ENCODE data around the gene DCLRE1B.
"Not testable (repeated sequence)": the region's sequence is repeated elsewhere in the genome, so short reads cannot be mapped to it uniquely, and the experiment has no call there.

GRCh38 chr1:113948151-113948550 is 43.0 kb downstream of the DCLRE1B start:
- not testable (repeated sequence) for TF ChIP-seq ZNF274 (IDR thresholded peaks at IDR 0.05; ENCODE audit: low read depth, low read length); YY1 (IDR thresholded peaks at IDR 0.05; ENCODE audit: insufficient read depth, insufficient read length)

Measured in NT2/D1 (cell line).